H9 (cell line): Measurements from ENCODE around the gene MAP3K10. TPM values are rescaled to one million over a fixed set of nuclear protein-coding genes. Genes with fewer than 3 reads are reported as not detected.

ENCODE experiments used
- DNase-seq: peaks from one replicate; pipeline ENCODE4 v3.0.0-alpha.2; 2017
- H2AFZ ChIP-seq: one replicate; pipeline ENCODE4 v1.6.1; 2013; ENCODE audit warnings: mild to moderate bottlenecking, low read length, control low read depth, moderate library complexity
- H2AK5ac ChIP-seq: 2 replicates; pipeline ENCODE4 v1.6.1; 2013; ENCODE audit warnings: low read length, control low read depth, mixed read lengths; ENCODE audit not compliant: insufficient read length
- H2BK120ac ChIP-seq: one replicate; pipeline ENCODE4 v1.6.1; 2013; ENCODE audit warnings: low read depth, mild to moderate bottlenecking, low read length, control low read depth, inconsistent platforms; ENCODE audit not compliant: poor library complexity, severe bottlenecking
- H2BK12ac ChIP-seq: 2 replicates; pipeline ENCODE4 v1.6.1; 2013; ENCODE audit warnings: low read length, control low read depth, mixed read lengths, low read depth; ENCODE audit not compliant: insufficient read length
- H2BK15ac ChIP-seq: 2 replicates; pipeline ENCODE4 v1.6.1; 2013; ENCODE audit warnings: low read depth, low read length, control low read depth
- H2BK20ac ChIP-seq: one replicate; pipeline ENCODE4 v1.6.1; 2013; ENCODE audit warnings: low read depth, mild to moderate bottlenecking, low read length, control low read depth, inconsistent platforms; ENCODE audit not compliant: poor library complexity, severe bottlenecking
- H2BK5ac ChIP-seq: 2 replicates; pipeline ENCODE4 v1.6.1; 2013; ENCODE audit warnings: low read length, control low read depth, mixed read lengths; ENCODE audit not compliant: insufficient read length
- H3K14ac ChIP-seq: 2 replicates; pipeline ENCODE4 v1.6.1; 2013; ENCODE audit warnings: low read length, control low read depth; ENCODE audit not compliant: insufficient read depth
- H3K18ac ChIP-seq: 2 replicates; pipeline ENCODE4 v1.6.1; 2013; ENCODE audit warnings: low read depth, mild to moderate bottlenecking, mixed read lengths, low read length, control low read depth; ENCODE audit not compliant: insufficient read length
- H3K23ac ChIP-seq: 2 replicates; pipeline ENCODE4 v1.6.1; 2013; ENCODE audit warnings: low read length, control low read depth, mixed read lengths, low read depth; ENCODE audit not compliant: insufficient read length
- H3K23me2 ChIP-seq: 2 replicates; pipeline ENCODE4 v1.6.1; 2013; ENCODE audit warnings: low read depth, mild to moderate bottlenecking, mixed read lengths, low read length, control low read depth; ENCODE audit not compliant: insufficient read length, poor library complexity, severe bottlenecking
- H3K27ac ChIP-seq: 2 replicates; pipeline ENCODE4 v1.5.1; 2013; ENCODE audit warnings: low read length, control low read depth, mixed read lengths, low read depth; ENCODE audit not compliant: insufficient read length
- H3K27me3 ChIP-seq: 2 replicates; pipeline ENCODE4 v1.6.1; 2013; ENCODE audit warnings: low read length, control low read depth, inconsistent platforms; ENCODE audit not compliant: insufficient read depth
- H3K4ac ChIP-seq: 2 replicates; pipeline ENCODE4 v1.6.1; 2013; ENCODE audit warnings: low read depth, mild to moderate bottlenecking, control low read depth, inconsistent platforms, low read length, moderate library complexity
- H3K4me1 ChIP-seq: 2 replicates; pipeline ENCODE4 v1.6.1; 2013; ENCODE audit warnings: low read length, control low read depth, inconsistent platforms; ENCODE audit not compliant: insufficient read depth
- H3K4me2 ChIP-seq: 2 replicates; pipeline ENCODE4 v1.6.1; 2013; ENCODE audit warnings: low read length, control low read depth, mixed read lengths; ENCODE audit not compliant: insufficient read length, insufficient read depth
- H3K56ac ChIP-seq: 2 replicates; pipeline ENCODE4 v1.6.1; 2013; ENCODE audit warnings: low read depth, mild to moderate bottlenecking, mixed read lengths, low read length, control low read depth; ENCODE audit not compliant: insufficient read length
- H3K79me1 ChIP-seq: 2 replicates; pipeline ENCODE4 v1.6.1; 2013; ENCODE audit warnings: low read depth, mild to moderate bottlenecking, moderate library complexity, low read length, control low read depth, inconsistent platforms; ENCODE audit not compliant: insufficient read depth, poor library complexity, severe bottlenecking
- H3K79me2 ChIP-seq: 2 replicates; pipeline ENCODE4 v1.6.1; 2013; ENCODE audit warnings: low read length, control low read depth, inconsistent platforms; ENCODE audit not compliant: insufficient read depth
- H3K9ac ChIP-seq: 2 replicates; pipeline ENCODE4 v1.6.1; 2013; ENCODE audit warnings: low read length, control low read depth, mixed read lengths; ENCODE audit not compliant: insufficient read length; ENCODE audit errors: extremely low read depth
- H3K9me3 ChIP-seq: one replicate; pipeline ENCODE4 v1.6.1; 2013; ENCODE audit warnings: low read depth, low read length, inconsistent platforms; ENCODE audit not compliant: control insufficient read depth
- H3T11ph ChIP-seq: one replicate; pipeline ENCODE4 v1.6.1; 2013; ENCODE audit warnings: mild to moderate bottlenecking, low read length, control low read depth, inconsistent platforms
- H4K20me1 ChIP-seq: one replicate; pipeline ENCODE4 v1.6.1; 2013; ENCODE audit not compliant: control insufficient read depth, insufficient read length, insufficient read depth
- H4K5ac ChIP-seq: 2 replicates; pipeline ENCODE4 v1.6.1; 2013; ENCODE audit warnings: low read depth, mild to moderate bottlenecking, mixed read lengths, low read length, control low read depth; ENCODE audit not compliant: insufficient read length
- H4K8ac ChIP-seq: replicated peaks from 2 replicates; pipeline ENCODE4 v1.6.1; 2013; ENCODE audit warnings: low read length, control low read depth, mixed read lengths, low read depth; ENCODE audit not compliant: insufficient read length
- H4K91ac ChIP-seq: 2 replicates; pipeline ENCODE4 v1.6.1; 2013; ENCODE audit warnings: low read depth, mild to moderate bottlenecking, moderate library complexity, mixed read lengths, low read length, control low read depth; ENCODE audit not compliant: insufficient read length
- H3K27ac Mint-ChIP-seq, 3 experiments: 2 replicates in 2 of 3; 3 replicates in 1 of 3; pipeline ENCODE4 v1.8.0; 2020 to 2021; ENCODE audit warnings: mixed read lengths in 3 of 3, mild to moderate bottlenecking in 1 of 3, moderate library complexity in 1 of 3
- H3K27me3 Mint-ChIP-seq: 2 replicates; pipeline ENCODE4 v1.8.0; 2021; ENCODE audit warnings: low read depth, mild to moderate bottlenecking, moderate library complexity, mixed read lengths
- H3K36me3 Mint-ChIP-seq, 3 experiments: 2 replicates in 2 of 3; 3 replicates in 1 of 3; pipeline ENCODE4 v1.8.0; 2020 to 2021; ENCODE audit warnings: low read depth in 3 of 3, mixed read lengths in 3 of 3; ENCODE audit not compliant: insufficient read depth in 1 of 3
- H3K4me1 Mint-ChIP-seq, 2 experiments: 2 replicates each; pipeline ENCODE4 v1.8.0; 2020; ENCODE audit warnings: mixed read lengths in 2 of 2
- H3K4me3 Mint-ChIP-seq, 2 experiments: 2 replicates in 1 of 2; 3 replicates in 1 of 2; pipeline ENCODE4 v1.8.0; 2020 to 2021; ENCODE audit warnings: mild to moderate bottlenecking in 2 of 2, mixed read lengths in 2 of 2, moderate library complexity in 1 of 2
- H3K9me3 Mint-ChIP-seq, 2 experiments: 2 replicates in 1 of 2; 3 replicates in 1 of 2; pipeline ENCODE4 v1.8.0; 2020; ENCODE audit warnings: mild to moderate bottlenecking in 2 of 2, mixed read lengths in 2 of 2, moderate library complexity in 1 of 2
- WGBS: extraction: QIAGEN DNeasy Blood & Tissue Kit; methylation state at CpG from one replicate; pipeline ENCODE4 v1.1.7; 2013; ENCODE audit warnings: missing lambda C conversion rate, low lambda C conversion rate, mixed read lengths; ENCODE audit not compliant: insufficient read length; ENCODE audit errors: extremely low coverage; 5-methylcytosine and 5-hydroxymethylcytosine counted together
- total RNA-seq: library from RNA; stranded (reverse); gene quantifications from 2 replicates; pipeline ENCODE4 v1.2.1, GENCODE V29; 2021
- TF ChIP-seq, protein P1 (sequence below): fragments of 200-600 bp; sonication (generic); conservative IDR thresholded peaks from 3 replicates; pipeline ENCODE4 v1.8.0; 2021; ENCODE audit warnings: antibody characterized with exemption, mild to moderate bottlenecking

The MAP3K10 gene
- total RNA-seq, 1 experiment from 2014 or later, result 19.0 TPM

DNA sequence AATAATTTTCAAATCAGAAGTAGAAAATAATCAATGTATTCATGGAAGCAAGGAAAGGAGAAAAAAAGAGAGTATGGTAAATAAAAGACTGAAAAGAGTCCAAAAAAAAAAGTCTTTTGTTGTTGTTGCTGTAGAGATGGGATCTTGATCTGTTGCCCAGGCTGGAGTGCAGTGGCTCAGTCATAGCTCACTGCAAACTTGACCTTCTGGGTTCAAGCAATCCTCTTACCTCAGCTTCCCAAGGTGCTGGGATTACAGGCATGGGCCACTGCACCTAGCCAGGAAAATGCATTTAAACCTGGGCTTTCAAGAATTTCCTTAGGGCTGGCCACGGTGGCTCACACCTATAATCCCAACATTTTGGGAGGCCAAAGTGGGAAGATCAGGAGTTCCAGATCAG, 7.0 kb upstream of the MAP3K10 start:
- H3K79me2 ChIP-seq, result no peaks in the 10 kb centered on the region
- H3K23me2 ChIP-seq, result no peaks in the 10 kb centered on the region
- H3K4me1 ChIP-seq, result no peaks in the 10 kb centered on the region
- H4K8ac ChIP-seq, result no peak overlapping the region
- H3K79me1 ChIP-seq, result no peaks in the 10 kb centered on the region
- H3K4me3 Mint-ChIP-seq, result no peak overlapping the region
- no peaks in the 10 kb centered on the region for H3K27me3 ChIP-seq
- no peaks in the 10 kb centered on the region; a peak in 1 of 5 replicates for H3K9me3 Mint-ChIP-seq
- H3K56ac ChIP-seq, result no peak overlapping the region
- no peak overlapping the region for H2BK5ac ChIP-seq
- no peak overlapping the region for H2AFZ ChIP-seq
- DNase-seq, result no peak
- H3K4me2 ChIP-seq, result no peak overlapping the region
- no peak overlapping the region for H3K9ac ChIP-seq
- no CpG with 5 or more reads among the region's 1 CpG for WGBS
- no peak overlapping the region for H2AK5ac ChIP-seq
- no peak overlapping the region for H2BK120ac ChIP-seq
- H2BK20ac ChIP-seq, result no peak overlapping the region
- H4K91ac ChIP-seq, result no peak overlapping the region
- peaks cover 7% of the 10 kb centered on the region for H3K27me3 Mint-ChIP-seq
- peaks cover 6 to 12% of the 10 kb centered on the region in 2 experiments for H3K4me1 Mint-ChIP-seq
- H3K27ac Mint-ChIP-seq, result no peak overlapping the region
- H2BK12ac ChIP-seq, result no peak overlapping the region
- no peak overlapping the region for H3K23ac ChIP-seq
- no peaks in the 10 kb centered on the region for H4K20me1 ChIP-seq
- H3T11ph ChIP-seq, result no peak overlapping the region
- H3K36me3 Mint-ChIP-seq, result no peaks in the 10 kb centered on the region
- no peak overlapping the region for H3K14ac ChIP-seq
- H4K5ac ChIP-seq, result no peak overlapping the region
- no peak overlapping the region for H3K18ac ChIP-seq
- H2BK15ac ChIP-seq, result no peak overlapping the region
- TF ChIP-seq, protein P1, sequence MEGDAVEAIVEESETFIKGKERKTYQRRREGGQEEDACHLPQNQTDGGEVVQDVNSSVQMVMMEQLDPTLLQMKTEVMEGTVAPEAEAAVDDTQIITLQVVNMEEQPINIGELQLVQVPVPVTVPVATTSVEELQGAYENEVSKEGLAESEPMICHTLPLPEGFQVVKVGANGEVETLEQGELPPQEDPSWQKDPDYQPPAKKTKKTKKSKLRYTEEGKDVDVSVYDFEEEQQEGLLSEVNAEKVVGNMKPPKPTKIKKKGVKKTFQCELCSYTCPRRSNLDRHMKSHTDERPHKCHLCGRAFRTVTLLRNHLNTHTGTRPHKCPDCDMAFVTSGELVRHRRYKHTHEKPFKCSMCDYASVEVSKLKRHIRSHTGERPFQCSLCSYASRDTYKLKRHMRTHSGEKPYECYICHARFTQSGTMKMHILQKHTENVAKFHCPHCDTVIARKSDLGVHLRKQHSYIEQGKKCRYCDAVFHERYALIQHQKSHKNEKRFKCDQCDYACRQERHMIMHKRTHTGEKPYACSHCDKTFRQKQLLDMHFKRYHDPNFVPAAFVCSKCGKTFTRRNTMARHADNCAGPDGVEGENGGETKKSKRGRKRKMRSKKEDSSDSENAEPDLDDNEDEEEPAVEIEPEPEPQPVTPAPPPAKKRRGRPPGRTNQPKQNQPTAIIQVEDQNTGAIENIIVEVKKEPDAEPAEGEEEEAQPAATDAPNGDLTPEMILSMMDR, result no peak
- H3K4ac ChIP-seq, result no peak overlapping the region
- no peak overlapping the region for H3K27ac ChIP-seq
- no peaks in the 10 kb centered on the region for H3K9me3 ChIP-seq
